ENCODE measurements around the gene FHDC1. TPM values are rescaled to one million over a fixed set of nuclear protein-coding genes. Genes with fewer than 3 reads are reported as not detected.

The FHDC1 gene
- total RNA-seq, 1 experiment from 2014 or later = 18.1 TPM

- TF ChIP-seq AFF4 (CRISPR knock-in tag; IDR thresholded peaks at IDR 0.05; ENCODE audit: borderline replicate concordance) (no peak), ZNF232 (CRISPR knock-in tag; IDR thresholded peaks at IDR 0.05) (no peak), JAZF1 (CRISPR knock-in tag; IDR thresholded peaks at IDR 0.05) (no peak), USF1 (CRISPR knock-in tag; IDR thresholded peaks at IDR 0.05) (no peak), ZNF219 (CRISPR knock-in tag; IDR thresholded peaks at IDR 0.05; ENCODE audit: borderline replicate concordance) (no peak), SMAD3 (CRISPR knock-in tag; IDR thresholded peaks at IDR 0.05; ENCODE audit: borderline replicate concordance) (no peak), USF2 (CRISPR knock-in tag; IDR thresholded peaks at IDR 0.05) (no peak), SP1 (CRISPR knock-in tag; conservative IDR thresholded peaks at IDR 0.05) (no peak), NFATC4 (CRISPR knock-in tag; IDR thresholded peaks at IDR 0.05) (no peak), ZNF263 (CRISPR knock-in tag; IDR thresholded peaks at IDR 0.05; ENCODE audit: low read depth) (no peak)
Measured at GRCh38 chr4:152976212-152976761, 40.2 kb downstream of the FHDC1 start (continued).

GRCh38 chr4:152979731-152980330 is 43.7 kb downstream of the FHDC1 start:
- POLR2A ChIA-PET = interaction anchor here (1.0 kb wide), 1 partner anchor 44 kb away, joined by 3 read pairs; the partner anchor contains the start of gene FHDC1
- no peak overlapping the region for H3K27ac Mint-ChIP-seq
- CTCF ChIA-PET = interaction anchor here (1.0 to 1.6 kb wide), 3 partner anchors 104 to 148 kb away, joined by 3 to 6 read pairs (median 4); no protein-coding TSS in a partner anchor
- no peak for DNase-seq (ENCODE audit: low spot score)
- no peaks in the 10 kb centered on the region for H3K9me3 Mint-ChIP-seq
- peaks cover 7% of the 10 kb centered on the region; the same call in 1 of the 2 replicates for H3K36me3 Mint-ChIP-seq
- H3K4me3 Mint-ChIP-seq = no peak overlapping the region
- no peaks in the 10 kb centered on the region for H3K27me3 Mint-ChIP-seq (ENCODE audit: low read depth)
- ATAC-seq = no peak
- peaks cover 18% of the 10 kb centered on the region for H3K4me1 Mint-ChIP-seq
- TF ChIP-seq SP1 (CRISPR knock-in tag; conservative IDR thresholded peaks at IDR 0.05) (no peak), NFATC4 (CRISPR knock-in tag; IDR thresholded peaks at IDR 0.05) (no peak), ZNF416 (CRISPR knock-in tag; IDR thresholded peaks at IDR 0.05) (no peak), TCF7 (CRISPR knock-in tag; IDR thresholded peaks at IDR 0.05; ENCODE audit: low read depth) (no peak)

- peaks cover 18% of the 10 kb centered on the region for H3K4me1 Mint-ChIP-seq
- no peaks in the 10 kb centered on the region for H3K9me3 Mint-ChIP-seq
- ATAC-seq (peak; percentile 22), DNase-seq (ENCODE audit: low spot score) (no peak)
- H3K27me3 Mint-ChIP-seq (ENCODE audit: low read depth) = no peaks in the 10 kb centered on the region
- CTCF ChIA-PET = interaction anchor here (1.1 to 1.3 kb wide), 3 partner anchors 16 to 146 kb away, joined by 3 to 7 read pairs (median 7); no protein-coding TSS in a partner anchor
- no peak overlapping the region for H3K4me3 Mint-ChIP-seq
- H3K27ac Mint-ChIP-seq = no peak overlapping the region
- TF ChIP-seq NFE2L1 (CRISPR knock-in tag; IDR thresholded peaks at IDR 0.05) = 0 out of 2 replicates have a peak, but pooled peaks have one; percentile 60
- TF ChIP-seq CTCF (IDR thresholded peaks at IDR 0.05) = no peak
- no peak for TF ChIP-seq USF1 (CRISPR knock-in tag; IDR thresholded peaks at IDR 0.05)
- no peak for TF ChIP-seq FOXJ3 (CRISPR knock-in tag; IDR thresholded peaks at IDR 0.05; ENCODE audit: borderline replicate concordance)
- TF ChIP-seq MYBL2 (CRISPR knock-in tag; IDR thresholded peaks at IDR 0.05) = no peak
- TF ChIP-seq IRF2 (CRISPR knock-in tag; IDR thresholded peaks at IDR 0.05; ENCODE audit: borderline replicate concordance, low read depth) = no peak
- TF ChIP-seq ZNF532 (CRISPR knock-in tag; IDR thresholded peaks at IDR 0.05; ENCODE audit: borderline replicate concordance) = no peak
- peaks cover 7% of the 10 kb centered on the region; the same call in 1 of the 2 replicates for H3K36me3 Mint-ChIP-seq
- POLR2A ChIA-PET = no interaction called here
Measured at GRCh38 chr4:152981278-152981677, 45.2 kb downstream of the FHDC1 start.

Measured in WTC11 (cell line).